Kidney glomerular epithelial cell (primary cell): Measurements from ENCODE around the gene MPP3.
"Not testable (repeated sequence)": the region's sequence is repeated elsewhere in the genome, so short reads cannot be mapped to it uniquely, and the experiment has no call there.

ENCODE experiments used
- DNase-seq: peaks from one replicate; lab custom pipeline; 2025; lab: John Stamatoyannopoulos, UW

MPP3 gene

DNA sequence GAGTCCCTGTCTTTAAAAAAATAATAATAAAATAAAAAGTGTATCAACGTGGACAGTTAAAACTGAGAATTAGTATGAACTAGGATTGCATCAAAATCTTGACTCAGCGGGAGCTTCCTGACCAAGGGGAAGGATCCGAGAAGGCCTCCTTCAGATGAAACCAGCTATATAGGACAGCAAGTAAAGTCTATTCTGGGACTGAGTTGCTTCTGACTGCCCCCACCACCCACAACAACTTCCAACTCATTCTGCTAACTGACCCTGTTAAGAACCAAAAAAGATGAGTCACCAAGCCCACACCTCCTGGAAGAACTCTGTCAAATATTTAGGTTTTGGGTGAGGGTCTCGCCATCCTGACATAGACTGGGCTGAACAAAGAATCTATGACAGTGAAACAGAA, 24.9 kb downstream of the MPP3 start:
- DNase-seq, result no peak

DNA sequence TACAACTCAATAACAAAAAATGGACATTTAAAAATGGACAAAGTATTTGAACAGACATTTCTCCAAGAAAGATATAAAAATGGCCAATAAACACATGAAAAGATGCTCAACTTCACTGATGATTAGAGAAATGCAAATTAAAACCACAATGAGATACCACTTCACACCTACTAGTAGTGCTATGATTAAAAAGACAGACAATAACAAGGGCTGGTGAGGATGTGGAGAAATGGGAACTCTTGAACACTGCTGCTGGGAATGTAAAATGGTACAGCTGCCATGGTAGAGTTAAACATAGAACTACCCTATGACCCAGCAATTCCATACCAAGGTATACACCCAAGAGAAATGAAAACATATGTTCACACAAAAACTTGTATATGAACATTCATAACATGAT, 27.8 kb downstream of the MPP3 start:
- no peak for DNase-seq

GRCh38 chr17:43803758-43804157, 29.2 kb downstream of the MPP3 start:
- no peak for DNase-seq

GRCh38 chr17:43801844-43802243, 31.1 kb downstream of the MPP3 start:
- no peak for DNase-seq

- DNase-seq, result no peak
Measured at GRCh38 chr17:43800736-43801135, 32.2 kb downstream of the MPP3 start.

DNA sequence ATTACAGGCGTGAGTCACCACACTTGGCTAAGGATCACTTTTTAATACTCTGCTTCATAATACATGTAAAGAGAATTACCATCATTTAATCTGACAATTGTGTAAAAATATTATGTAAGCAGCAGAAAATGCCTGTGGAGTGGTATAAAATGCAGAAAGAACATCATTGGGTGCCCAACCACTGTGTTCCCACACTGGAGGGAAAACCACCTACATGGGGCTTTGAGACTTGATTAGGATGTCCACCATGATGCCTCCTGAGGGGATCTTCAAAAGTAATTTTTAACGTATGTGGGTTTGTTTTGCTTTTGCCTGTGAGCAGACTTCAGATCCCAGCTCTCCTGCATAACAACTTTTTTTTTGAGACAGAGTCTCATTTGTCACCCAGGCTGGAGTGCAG, 33.9 kb downstream of the MPP3 start:
- no peak for DNase-seq

GRCh38 chr17:43798024-43798423, 34.9 kb downstream of the MPP3 start:
- DNase-seq, result not testable (repeated sequence)

DNA sequence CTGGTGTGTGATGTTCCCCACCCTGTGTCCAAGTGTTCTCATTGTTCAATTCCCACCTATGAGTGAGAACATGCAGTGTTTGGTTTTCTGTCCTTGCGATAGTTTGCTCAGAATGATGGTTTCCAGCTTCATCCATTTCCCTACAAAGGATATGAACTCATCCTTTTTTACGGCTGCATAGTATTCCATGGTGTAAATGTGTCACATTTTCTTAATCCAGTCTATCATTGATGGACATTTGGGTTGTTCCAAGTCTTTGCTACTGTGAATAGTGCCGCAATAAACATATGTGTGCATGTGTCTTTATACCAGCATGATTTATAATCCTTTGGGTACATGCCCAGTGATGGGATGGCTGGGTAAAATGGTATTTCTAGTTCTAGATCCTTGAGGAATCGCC, 40.3 kb downstream of the MPP3 start:
- not testable (repeated sequence) for DNase-seq

GRCh38 chr17:43791589-43791988, 41.4 kb downstream of the MPP3 start:
- peak; percentile 23 for DNase-seq

- DNase-seq, result no peak
Measured at GRCh38 chr17:43790311-43790940, 42.5 kb downstream of the MPP3 start.

GRCh38 chr17:43789482-43789881, 43.5 kb downstream of the MPP3 start:
- DNase-seq, result no peak

DNA sequence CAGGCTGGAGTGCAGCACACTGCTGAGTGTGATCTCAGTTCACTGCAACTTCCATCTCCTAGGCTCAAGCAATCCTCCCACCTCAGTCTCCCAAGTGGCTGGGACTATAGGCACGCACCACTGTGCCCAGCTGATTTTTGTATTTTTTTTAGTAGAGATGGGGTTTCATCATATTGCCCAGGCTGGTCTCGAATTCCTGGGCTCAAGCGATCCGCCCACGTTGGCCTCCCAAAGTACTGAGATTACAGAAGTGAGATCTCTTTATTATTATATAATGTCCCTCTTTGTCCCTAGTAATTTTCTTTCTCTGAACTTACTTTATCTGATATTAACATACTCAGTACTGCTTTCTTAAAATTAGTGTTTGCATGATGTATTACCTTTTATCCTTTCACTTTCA, 44.4 kb downstream of the MPP3 start:
- DNase-seq, result no peak

GRCh38 chr17:43787728-43788127, 45.2 kb downstream of the MPP3 start:
- no peak for DNase-seq

- no peak for DNase-seq
Measured at GRCh38 chr17:43784628-43785101, 48.3 kb downstream of the MPP3 start.

DNA sequence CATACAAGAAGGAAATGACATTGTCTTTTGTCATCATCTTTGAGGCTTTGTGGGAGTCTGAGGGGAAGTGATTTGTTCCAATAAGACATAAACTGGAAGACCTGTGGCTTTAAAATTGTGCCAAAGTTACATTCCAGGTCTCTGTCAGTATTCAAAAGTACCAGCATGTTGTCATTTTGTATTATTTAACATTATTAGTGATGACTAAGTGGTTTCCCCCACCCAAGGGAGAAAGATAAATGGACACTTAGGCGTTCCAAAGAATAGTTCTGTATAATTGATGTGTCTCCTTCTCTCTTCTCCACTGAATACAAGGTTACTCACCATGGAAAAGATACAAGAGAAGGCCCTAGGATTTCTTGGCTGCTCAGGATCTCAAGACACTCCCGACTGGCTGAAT, 48.9 kb downstream of the MPP3 start:
- DNase-seq, result peak; percentile 15

DNA sequence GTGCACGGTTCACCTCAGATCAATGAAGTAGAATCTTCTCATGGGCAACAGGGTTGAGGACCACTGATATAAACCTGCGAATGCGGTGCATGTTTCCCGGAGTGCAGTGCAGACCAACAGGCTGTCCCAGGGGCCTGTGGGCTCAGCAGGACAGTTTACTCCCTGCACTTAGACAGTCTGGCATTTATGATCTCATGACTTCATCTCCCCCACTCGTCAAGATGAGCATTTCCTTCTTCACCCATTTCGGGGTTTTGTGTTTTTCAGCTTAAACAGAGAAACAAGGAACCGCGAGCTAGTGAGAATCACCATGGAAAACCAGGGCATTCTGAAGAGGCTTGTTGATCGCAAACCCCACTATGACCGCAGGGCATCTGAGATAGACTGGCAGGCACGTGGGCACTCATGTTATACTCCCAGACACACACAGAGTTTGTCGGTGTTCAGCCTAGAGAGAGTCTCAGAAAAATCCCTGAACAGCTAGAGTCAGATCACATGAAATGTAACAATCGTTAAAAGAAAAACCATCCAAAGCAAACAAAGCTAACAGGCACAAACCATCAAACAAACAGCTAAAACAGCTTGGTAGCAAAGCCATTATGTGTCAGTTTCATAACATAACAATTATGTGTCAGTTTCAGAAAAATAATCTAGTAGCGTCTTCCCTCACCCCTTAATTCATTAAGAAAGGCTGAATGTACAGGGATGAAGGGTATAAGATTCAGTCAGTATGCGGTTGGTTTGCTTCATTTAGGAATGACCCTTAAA, 49.8 kb downstream of the MPP3 start:
- DNase-seq, result no peak

DNA sequence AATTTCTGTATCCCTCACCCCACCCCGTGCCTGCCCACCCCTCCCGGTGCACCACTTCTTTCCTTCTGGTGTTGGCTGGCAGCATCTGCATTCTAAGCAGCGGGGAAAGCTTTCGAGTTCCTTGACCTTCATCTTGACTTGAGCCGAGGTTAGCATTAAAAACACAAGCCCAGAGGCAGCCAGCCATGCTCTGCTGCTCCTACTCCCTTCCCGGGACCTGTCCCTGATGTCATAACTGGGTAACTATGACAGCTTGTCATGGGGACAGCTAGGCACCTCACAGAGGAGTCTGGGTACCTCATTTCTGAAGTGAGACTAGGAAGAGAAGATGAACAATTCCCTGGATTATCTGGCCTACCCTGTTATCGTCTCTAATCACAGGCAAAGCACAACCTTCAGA, 52.8 kb downstream of the MPP3 start, which contains the start of gene CFAP97D1:
Gene CFAP97D1, plus strand, starts transcription at position 301 of the 400 bp plus-strand sequence. Its CDS starts 28 bp downstream, at position 329.
- no peak for DNase-seq

- DNase-seq, result no peak
Measured at GRCh38 chr17:43779145-43780125, 53.5 kb downstream of the MPP3 start.

DNA sequence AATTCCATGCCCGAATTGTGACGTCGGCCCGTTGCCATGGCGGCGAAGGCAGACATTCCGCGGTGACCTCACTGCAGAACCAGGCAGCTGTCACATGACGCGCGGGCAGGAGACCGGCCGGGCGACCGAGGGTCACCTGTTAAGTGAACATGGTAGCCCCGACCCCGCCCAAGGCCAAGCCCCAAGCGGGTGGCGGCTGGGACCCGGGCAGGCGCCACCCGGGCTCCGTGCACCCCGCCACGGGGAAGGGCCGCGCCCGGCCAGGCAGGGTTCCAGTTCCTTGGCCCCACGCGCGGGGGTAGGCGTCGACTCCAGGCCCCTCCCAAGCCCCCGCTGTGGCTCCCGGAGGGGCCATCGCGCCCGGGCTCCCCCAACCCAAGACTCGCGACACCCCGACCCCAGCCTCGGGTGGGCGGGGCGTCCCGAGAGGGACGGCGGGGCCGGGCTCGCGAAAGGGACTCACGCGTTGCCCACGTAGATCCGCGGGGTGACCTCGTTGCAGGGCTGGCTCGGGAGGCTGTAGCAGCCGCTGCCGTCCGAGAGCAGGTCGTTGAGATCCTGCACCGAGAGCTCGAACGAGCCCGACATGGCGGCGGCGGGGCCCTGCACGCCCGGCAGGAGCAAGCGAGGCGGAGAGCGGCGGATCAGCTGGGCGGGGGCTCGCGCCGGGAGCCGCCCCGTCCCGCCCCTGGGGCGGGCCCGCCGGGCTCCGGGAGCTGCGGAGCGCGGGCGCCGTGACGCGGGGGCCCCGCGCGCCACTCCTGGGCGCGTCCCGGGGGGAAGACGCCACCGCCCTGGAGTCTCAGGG, 54.4 kb downstream of the MPP3 start, which contains the start of gene DUSP3:
Gene DUSP3, minus strand, starts transcription at position 641 of the 808 bp plus-strand sequence. Its CDS starts 53 bp downstream, at position 588.
- peak; percentile 81 for DNase-seq

DNA sequence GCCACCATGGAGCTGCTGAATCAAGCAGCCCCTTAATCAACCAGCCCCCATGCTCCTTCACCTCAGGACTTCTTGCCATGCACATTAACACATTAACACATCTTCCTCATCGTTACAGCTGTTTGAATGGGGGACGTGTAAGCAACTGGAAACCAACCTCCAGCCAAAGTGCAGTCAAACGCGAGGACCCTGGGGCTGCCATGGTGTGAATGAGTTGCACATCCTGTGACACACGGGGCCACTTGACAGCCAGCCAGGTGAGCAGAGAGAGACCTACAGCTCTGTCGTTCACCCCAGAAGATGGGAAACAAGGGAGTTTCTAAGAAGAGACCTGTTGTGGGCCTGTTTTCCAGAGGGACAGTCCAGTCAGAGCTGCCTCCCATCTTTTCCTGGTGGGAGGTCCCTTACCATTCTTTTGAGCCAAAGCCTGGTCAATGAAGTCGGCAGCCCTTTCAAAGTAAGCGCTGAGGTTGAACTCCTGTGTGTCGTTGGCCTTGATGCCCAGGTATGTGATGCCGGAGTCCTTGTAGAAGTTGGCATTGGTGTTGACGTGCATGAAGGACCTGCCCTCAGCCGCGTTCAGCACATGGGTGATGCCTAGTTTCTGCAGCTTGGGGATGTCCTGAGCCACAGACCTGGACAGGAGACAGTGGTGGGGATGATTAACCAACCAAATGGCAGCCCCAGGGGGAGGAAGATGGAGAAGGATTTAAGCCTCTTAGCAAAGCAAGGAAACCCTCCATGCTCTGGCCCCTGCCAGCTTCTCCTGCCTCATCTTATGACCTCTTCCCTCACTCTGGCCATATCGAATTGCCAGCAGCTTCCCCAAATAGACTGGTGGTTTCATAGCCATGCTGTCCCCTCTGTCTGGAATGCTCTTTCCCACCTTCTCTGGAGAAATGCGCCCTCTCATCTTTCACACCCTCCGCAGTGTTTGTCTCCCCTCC, 58.4 kb downstream of the MPP3 start:
- DNase-seq, result no peak
